Transverse colon (tissue), 4 donors: ENCODE measurements around the gene EDN3. TPM values are rescaled to one million over a fixed set of nuclear protein-coding genes. Genes with fewer than 3 reads are reported as not detected.

Experiments used
- DNase-seq: peaks from one replicate; pipeline ENCODE4 v3.0.0-alpha.2; 2019
- H3K27ac ChIP-seq, 4 donors: fragments of 200-600 bp; sonication (generic); 2 replicates each; pipeline ENCODE4 v1.5.1; 2016 to 2018; ENCODE audit warnings: inconsistent platforms in 4 of 4
- H3K27me3 ChIP-seq: fragments of 200-600 bp; sonication (generic); 2 replicates; pipeline ENCODE4 v1.5.1; 2017; ENCODE audit warnings: inconsistent platforms
- H3K36me3 ChIP-seq, 4 donors: fragments of 200-600 bp; sonication (generic); 2 replicates each; pipeline ENCODE4 v1.5.1; 2017 to 2019; ENCODE audit warnings: inconsistent platforms in 4 of 4
- H3K4me1 ChIP-seq, 4 donors: fragments of 200-600 bp; sonication (generic); 2 replicates each; pipeline ENCODE4 v1.5.1; 2017 to 2020; ENCODE audit warnings: inconsistent platforms in 4 of 4
- H3K4me3 ChIP-seq, 4 donors: fragments of 200-600 bp; sonication (generic); 1 replicate in 1 of 4; 2 replicates in 3 of 4; pipeline versions ENCODE4 v1.5.1 to v1.6.1; 2017 to 2019; ENCODE audit warnings: inconsistent platforms in 4 of 4
- H3K9me3 ChIP-seq, 2 donors: fragments of 200-600 bp; sonication (generic); 2 replicates each; pipeline ENCODE4 v1.5.1; 2017 to 2019; ENCODE audit warnings: inconsistent platforms in 2 of 2
- EP300 ChIP-seq: sonication (generic); formaldehyde crosslinking; IDR thresholded peaks from one replicate; pipeline ENCODE4 v1.6.1; 2017; ENCODE audit warnings: antibody characterized with exemption, low read depth
- POLR2A ChIP-seq: fragments of 450-650 bp; IDR thresholded peaks from one replicate; pipeline ENCODE4 v1.6.1; 2016; ENCODE audit warnings: antibody characterized with exemption, mild to moderate bottlenecking, moderate library complexity
- POLR2AphosphoS5 ChIP-seq, 3 donors: sonication (generic); formaldehyde crosslinking; IDR thresholded peaks; one replicate each; pipeline ENCODE4 v1.6.1; 2016; ENCODE audit warnings: antibody characterized with exemption in 3 of 3
- whole genome bisulfite sequencing, 2 donors: methylation state at CpG; one replicate each; pipeline ENCODE4 v1.1.5; 2018; ENCODE audit warnings: low coverage in 1 of 2; 5-methylcytosine and 5-hydroxymethylcytosine counted together
- in situ Hi-C, 4 donors: fragments of 200-750 bp; cut with MboI; loops; one replicate each; pipeline versions ENCODE4 v1.15.0 to v1.15.1; 2017; ENCODE audit warnings: low sequenced_read_pairs in 3 of 4, low pct_ligation_motif_present in 1 of 4, low pct_unique_long_range_greater_than_20kb in 1 of 4
- intact Hi-C: fragments of 100-400 bp; cut with DNase I; formaldehyde crosslinking; loops from one replicate; pipeline ENCODE4 v1.15.1; 2023; ENCODE audit warnings: low total_unique reads
- total RNA-seq, 4 donors: library from RNA; depleted of rRNA; stranded (reverse); fragments of >200 nt; gene quantifications; one replicate each; pipeline ENCODE4 v1.1.0, GENCODE V29; 2016
- TF ChIP-seq, protein P1 (sequence below), 5 experiments: fragments of 200-600 bp in 3 of 5; fragments of 450-650 bp in 2 of 5; sonication (generic) in 3 of 5; IDR thresholded peaks; 1 replicate in 2 of 5; 2 replicates in 3 of 5; pipeline ENCODE4 v1.5.1; 2016 to 2017; ENCODE audit warnings: antibody characterized with exemption in 5 of 5, inconsistent platforms in 3 of 5, mild to moderate bottlenecking in 2 of 5, moderate library complexity in 1 of 5

The EDN3 gene
- total RNA-seq, 4 donors from 2014 or later, result 13.1 to 127 (median 76.8) TPM

DNA sequence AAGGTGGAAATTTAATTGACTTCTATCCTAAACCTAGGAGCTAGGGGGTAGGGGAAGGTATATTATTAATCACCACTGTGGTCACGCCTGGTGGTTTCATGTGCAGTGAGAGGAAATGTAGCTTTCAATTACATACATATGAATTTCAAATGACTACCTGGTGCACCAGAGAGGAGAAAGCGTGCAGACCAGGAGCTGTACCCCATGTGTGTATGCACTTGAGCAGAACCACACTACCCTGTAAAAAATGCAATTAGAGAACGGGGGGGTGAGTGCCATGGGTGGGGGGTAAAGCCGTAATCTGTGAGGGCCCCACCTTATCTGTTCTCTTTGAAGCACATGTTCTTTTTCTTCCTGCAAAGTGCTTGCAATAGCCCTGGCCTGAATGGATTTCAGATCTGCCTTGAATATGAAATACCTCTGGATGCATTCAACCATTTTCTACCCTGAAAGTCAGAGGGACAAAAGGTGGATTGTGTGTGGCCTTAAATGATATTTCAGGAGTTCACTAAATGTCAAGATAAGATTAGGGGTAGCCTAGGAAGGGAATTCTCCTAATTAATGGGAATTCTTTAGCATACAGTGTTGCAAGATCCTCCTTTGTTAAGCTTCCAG, 30.9 kb upstream of the EDN3 start:
- Histone ChIP-seq H3K4me1 (no peaks in the 10 kb centered on the region), H3K4me3 (no peak overlapping the region), H3K27me3 (peaks cover 35% of the 10 kb centered on the region), H3K9me3 (no peaks in the 10 kb centered on the region), H3K36me3 (no peaks in the 10 kb centered on the region), H3K27ac (no peak overlapping the region)
- 41 to 52% methylated on average over 4 of the region's 4 CpGs for WGBS, 2 donors
- intact Hi-C loops, result no loop called here
- no peak for TF ChIP-seq POLR2AphosphoS5 (IDR thresholded peaks at IDR 0.05)
- TF ChIP-seq EP300, result no peak
- TF ChIP-seq, protein P1, sequence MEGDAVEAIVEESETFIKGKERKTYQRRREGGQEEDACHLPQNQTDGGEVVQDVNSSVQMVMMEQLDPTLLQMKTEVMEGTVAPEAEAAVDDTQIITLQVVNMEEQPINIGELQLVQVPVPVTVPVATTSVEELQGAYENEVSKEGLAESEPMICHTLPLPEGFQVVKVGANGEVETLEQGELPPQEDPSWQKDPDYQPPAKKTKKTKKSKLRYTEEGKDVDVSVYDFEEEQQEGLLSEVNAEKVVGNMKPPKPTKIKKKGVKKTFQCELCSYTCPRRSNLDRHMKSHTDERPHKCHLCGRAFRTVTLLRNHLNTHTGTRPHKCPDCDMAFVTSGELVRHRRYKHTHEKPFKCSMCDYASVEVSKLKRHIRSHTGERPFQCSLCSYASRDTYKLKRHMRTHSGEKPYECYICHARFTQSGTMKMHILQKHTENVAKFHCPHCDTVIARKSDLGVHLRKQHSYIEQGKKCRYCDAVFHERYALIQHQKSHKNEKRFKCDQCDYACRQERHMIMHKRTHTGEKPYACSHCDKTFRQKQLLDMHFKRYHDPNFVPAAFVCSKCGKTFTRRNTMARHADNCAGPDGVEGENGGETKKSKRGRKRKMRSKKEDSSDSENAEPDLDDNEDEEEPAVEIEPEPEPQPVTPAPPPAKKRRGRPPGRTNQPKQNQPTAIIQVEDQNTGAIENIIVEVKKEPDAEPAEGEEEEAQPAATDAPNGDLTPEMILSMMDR (IDR thresholded peaks at IDR 0.05), result no peak
- no peak for TF ChIP-seq POLR2A
- in situ Hi-C loops, result no loop called here
- no peak for DNase-seq

DNA sequence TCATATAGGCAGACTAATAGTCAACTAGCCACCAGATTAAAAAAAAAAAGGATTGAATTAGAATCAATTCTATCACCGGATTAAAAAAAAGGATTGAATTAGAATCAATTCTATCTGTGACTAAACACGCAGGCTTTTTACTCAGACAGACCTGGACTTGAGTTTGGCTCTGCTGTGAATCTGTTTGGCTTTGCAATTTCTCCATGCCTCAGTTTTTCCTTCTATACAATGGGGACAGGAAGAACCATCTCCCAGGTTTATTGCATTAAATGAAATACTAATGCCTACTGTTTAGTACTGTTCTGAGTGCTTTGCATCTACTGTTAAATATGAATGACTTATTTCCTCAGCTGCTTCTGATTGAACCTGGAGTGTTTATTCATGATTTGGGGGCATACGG, 30.0 kb upstream of the EDN3 start:
- Histone ChIP-seq H3K4me1 (no peaks in the 10 kb centered on the region), H3K27me3 (peaks cover 28% of the 10 kb centered on the region), H3K9me3 (no peaks in the 10 kb centered on the region), H3K4me3 (no peak overlapping the region), H3K27ac (no peak overlapping the region), H3K36me3 (no peaks in the 10 kb centered on the region)
- intact Hi-C loops, result no loop called here
- DNase-seq, result no peak
- in situ Hi-C loops, result no loop called here
- TF ChIP-seq, protein P1 (IDR thresholded peaks at IDR 0.05), result no peak
- TF ChIP-seq POLR2AphosphoS5 (IDR thresholded peaks at IDR 0.05), result no peak
- no peak for TF ChIP-seq EP300
- TF ChIP-seq POLR2A, result no peak
- WGBS, 2 donors, result 56 to 94% methylated on average over 2 to 3 of the region's 3 CpGs

DNA sequence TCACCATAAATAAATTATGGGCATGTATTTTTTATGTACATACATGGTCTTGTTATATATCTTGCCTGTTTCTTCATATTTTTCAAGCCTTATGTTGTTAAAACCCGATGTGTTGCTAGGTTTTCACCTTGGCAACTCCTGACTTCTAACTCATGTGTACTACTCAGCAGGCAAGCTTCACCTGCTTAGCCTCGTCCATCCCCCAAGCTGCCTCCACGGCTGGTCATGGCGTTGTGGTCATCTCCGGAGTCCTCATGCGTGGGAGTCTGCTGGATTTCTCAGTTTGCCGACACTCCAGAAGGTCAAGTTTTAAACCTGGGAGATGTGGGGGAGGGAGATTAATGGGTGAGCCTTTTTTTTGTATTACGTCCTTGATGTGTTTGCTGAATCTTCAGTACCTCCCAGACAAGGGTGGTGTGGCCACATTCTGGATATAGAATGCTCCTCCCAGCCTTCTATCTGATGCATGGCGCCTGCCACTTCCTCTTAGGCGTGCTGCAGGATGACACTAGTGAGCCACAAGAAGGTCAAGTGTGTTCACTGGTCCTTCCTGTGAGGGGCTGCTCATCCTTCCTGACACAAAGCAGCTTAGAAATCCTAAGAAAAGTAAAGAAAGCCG, 26.6 kb upstream of the EDN3 start:
- in situ Hi-C loops (no loop called here), intact Hi-C loops (no loop called here)
- no peak overlapping the region for H3K4me3 ChIP-seq
- H3K27me3 ChIP-seq, result peaks cover 13% of the 10 kb centered on the region
- no peak for TF ChIP-seq POLR2A
- no peak for TF ChIP-seq EP300
- no peak for TF ChIP-seq POLR2AphosphoS5 (IDR thresholded peaks at IDR 0.05)
- TF ChIP-seq, protein P1 (IDR thresholded peaks at IDR 0.05), result no peak
- H3K9me3 ChIP-seq, result no peaks in the 10 kb centered on the region
- WGBS, 2 donors, result 67 to 74% methylated on average over 8 to 11 of the region's 11 CpGs
- no peak for DNase-seq
- H3K27ac ChIP-seq, result no peak overlapping the region
- H3K4me1 ChIP-seq, result no peaks in the 10 kb centered on the region
- H3K36me3 ChIP-seq, result no peaks in the 10 kb centered on the region

DNA sequence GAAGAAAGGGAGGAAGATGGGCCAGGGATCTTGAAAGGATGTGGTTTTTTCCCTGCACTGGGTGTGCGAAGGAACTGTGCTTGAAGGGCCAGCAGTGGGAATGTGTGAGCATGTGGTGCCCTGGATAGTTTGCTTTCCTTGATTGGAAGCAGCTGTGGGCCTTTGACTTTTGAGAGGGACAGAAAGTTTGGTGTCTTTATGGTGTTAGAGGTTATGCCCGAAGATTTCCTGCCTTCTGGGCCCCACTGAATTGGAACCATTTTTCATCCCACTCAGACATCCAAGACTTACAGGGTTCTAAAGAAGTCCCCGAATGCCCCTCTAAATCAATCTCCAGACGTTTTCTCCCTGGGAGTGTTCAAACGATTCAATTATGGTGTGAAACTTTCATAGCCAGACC, 23.5 kb upstream of the EDN3 start:
- Histone ChIP-seq H3K27me3 (peaks cover 11% of the 10 kb centered on the region), H3K9me3 (no peaks in the 10 kb centered on the region), H3K4me3 (no peak overlapping the region), H3K27ac (no peak overlapping the region), H3K36me3 (no peaks in the 10 kb centered on the region), H3K4me1 (no peaks in the 10 kb centered on the region)
- TF ChIP-seq POLR2A (no peak), EP300 (no peak), POLR2AphosphoS5 (IDR thresholded peaks at IDR 0.05) (no peak)
- TF ChIP-seq, protein P1 (IDR thresholded peaks at IDR 0.05), result no peak
- no peak for DNase-seq
- 41 to 67% methylated on average over 5 of the region's 5 CpGs for WGBS, 2 donors
- in situ Hi-C loops (no loop called here), intact Hi-C loops (no loop called here)
